ENCODE data around the gene CXXC1. TPM values are rescaled to one million over a fixed set of nuclear protein-coding genes. Genes with fewer than 3 reads are reported as not detected.
A peak's percentile ranks its signal among the peaks of the same experiment; 100 is the strongest.
"Not testable (repeated sequence)": the region's sequence is repeated elsewhere in the genome, so short reads cannot be mapped to it uniquely, and the experiment has no call there.

The CXXC1 gene
- total RNA-seq, 1 donor from 2014 or later: 19.0 TPM

DNA sequence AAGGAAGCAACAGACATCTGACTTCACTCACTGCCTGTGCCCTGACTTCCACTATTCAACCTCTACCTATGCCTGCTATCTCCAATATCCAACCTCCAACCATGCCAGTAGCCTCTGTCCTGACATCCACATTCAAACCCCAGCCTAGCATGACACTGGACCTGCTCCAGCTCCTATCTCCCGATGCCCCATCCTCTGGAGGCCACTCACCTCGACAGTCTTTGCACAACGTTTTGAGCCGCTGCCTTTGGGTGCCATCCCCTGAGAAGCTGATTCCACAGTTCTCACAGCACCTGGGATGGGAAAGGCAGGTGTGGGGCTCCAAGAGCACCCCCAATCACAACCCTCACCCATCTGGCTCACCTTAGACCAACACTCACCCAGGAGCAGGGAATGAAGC is 11.0 kb downstream of the CXXC1 start:
- DNase-seq (ENCODE audit: low spot score): no peak

DNA sequence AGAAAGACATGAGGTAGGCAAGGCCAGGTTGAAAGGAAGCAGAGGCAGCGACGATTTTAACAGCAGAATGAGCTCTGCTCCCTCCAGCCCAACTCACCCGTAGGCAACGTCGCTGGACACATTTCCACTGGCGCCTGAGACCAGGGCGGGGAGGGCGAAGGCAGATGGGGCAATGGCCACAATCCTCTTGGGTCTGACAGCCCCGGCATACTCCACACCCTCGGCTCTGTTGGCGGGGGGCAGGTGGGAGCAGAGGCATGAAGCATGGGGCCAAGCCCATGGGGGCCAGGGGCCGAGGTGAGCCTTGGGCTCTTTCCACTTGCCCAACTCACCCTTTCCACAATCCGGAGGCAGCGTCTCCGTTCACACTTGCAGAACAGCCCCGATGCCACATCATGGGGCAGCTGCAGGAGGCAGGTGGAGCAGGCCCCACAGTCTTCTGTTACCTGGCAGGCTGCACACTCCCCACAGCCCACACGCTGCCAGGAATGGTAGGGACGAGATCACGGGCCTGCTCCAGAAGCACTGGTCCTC is 11.9 kb downstream of the CXXC1 start:
- no peak for DNase-seq (ENCODE audit: low spot score)

DNA sequence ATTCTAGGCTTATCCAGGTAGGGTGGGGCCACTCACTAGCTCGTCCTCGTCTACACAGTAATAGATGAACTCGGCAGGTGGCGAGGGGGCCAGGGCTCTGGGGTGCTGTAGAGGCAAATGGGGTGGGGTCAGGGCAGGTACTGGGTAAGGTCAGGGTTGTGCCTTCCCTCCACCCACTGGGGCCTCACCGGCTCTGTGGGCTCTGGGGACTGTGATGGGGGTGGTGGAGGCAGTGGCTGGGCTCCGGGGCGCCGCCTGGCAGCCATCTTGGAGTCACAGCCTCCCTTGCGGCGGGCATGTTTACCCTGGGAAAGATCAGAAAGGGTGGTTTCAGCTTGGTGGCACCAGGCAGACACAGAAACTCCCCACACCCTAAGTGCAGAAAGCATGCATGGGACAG is 12.6 kb downstream of the CXXC1 start:
- no peak for DNase-seq (ENCODE audit: low spot score)

DNA sequence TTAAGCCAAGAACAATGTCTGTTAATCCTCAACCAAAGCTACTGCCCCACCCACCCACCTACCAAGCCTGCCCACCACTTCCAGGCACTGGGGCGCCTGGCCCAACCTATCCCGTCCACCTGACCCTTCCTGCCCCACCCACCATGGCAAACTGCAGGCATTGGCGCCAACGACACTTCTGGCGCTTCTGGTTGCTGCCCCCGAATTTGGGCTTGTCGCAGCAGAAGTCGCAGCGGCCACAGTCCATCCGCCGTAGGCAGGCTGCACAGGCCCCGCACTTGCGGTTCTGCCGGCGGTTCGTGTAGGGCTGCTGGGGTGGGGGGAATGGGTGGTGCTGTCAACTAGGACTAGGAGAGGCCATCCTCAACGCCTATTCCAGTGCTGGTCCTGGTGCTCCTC is 13.4 kb downstream of the CXXC1 start:
- no peak for DNase-seq (ENCODE audit: low spot score)

DNA sequence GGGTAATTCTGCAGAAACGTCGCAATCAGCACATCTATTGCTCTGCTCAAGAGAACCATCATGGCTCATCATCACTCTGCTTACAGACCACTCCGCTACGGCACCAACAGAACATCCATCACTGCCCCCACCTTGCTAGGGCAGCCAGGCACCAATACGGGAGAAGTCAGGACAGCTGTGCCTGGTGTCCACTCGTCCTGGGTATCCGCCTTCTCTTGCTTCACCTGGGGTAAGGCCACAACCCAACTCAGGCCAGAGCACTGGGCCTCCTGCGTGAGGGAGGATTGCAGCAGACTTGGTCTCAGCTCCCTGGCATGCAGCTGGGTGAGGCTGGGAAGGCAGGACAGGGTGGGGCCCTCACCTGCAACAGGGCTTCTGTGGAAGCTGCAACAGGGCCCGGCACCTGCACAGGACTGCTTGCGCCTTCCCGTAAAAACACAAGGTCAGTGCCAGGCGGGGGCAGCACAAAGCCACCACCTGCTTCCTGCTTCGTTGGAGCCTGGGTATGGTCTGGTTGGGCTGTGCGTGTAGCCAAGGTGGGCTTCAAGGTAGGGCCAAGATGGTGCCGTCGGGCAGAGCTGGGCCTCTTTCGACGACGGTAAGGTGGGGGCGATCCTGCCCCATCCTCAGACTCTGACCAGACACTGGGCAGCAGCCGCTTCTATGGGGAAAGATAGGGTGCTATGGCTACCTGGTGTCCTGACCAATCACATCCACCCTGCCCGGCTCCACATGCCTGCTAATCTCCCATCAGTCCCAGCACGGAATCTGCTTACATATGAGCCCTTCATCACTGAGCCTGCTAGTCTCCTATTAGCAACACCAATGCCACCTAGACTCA is 14.1 kb downstream of the CXXC1 start:
- DNase-seq (ENCODE audit: low spot score): no peak

DNA sequence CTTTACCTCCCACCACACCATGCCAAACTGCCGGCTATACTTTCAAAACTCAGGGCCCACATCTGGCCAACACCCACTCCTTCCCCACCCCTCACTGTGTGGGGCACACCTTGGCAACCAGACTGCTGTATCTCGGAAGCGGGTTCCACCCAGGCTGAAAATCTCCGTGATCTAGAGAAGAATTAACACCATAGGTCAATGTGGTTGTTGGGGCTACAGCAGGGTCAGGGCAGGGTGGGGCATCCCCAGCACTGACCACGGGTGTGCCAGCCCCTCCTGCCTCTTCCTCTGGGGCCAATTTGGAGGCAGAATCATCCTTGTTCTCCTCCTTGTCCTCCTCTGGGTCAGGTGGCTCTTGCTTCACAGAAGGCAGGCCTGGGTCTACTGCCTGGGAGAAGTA is 14.9 kb downstream of the CXXC1 start:
- DNase-seq (ENCODE audit: low spot score): no peak

DNA sequence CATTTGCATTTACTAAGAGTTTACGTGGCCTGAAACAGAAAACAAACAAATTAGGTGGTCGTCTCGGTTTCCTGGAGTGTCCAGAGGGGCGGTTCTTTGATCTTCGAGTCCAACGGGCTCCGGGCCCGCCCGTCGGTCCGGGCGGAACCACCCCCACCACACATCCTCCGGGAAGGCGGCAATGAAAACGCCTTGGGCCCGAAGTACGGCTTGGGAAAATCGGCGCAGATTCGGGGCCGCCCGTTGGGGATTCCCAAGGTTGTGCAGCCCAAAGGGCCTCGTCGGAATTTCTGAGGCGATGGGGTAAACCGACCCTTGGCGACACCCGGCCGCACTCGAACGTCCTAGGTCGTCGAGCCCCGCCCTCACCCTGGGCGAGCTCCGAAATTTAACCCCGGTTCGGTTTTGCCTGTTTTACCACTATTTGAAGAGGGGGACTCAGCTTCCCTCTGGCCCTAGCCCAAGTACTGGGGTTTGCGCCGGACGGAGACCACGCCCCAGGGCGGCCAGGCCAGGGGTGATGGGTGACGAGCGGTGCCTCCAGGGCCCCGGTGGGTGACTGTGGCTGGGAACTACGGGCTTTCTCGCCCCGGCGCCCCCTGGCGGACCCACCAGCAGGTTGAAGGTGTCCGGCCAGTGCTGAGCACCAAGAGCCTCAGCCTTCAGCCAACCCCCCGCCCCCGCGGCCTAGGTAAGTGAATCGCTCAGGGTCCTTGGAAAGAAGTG is 19.3 kb downstream of the CXXC1 start:
- peak; percentile 81 for DNase-seq (ENCODE audit: low spot score)

DNA sequence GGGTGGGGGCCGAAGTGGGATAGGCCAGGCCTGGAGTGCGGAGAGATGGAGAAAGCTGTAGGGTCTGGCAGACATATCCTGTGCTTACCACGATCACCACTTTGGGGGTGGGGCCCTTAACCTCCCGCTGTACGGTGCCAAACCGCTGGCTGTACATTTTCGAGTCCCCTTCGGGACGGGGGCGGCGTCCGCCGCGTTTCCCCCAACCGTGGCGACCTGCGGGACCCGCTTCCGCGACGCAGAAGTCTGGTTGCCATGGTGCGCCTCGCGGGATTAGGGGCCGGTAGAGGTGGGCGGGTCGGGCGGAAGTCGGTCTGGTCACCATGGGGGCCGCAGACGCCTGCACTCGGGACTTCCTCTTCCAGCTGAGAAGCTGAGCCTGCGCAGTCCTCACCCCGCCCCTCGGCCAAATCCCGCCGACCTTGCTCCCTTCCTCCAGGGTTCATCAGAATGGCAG is 21.2 kb downstream of the CXXC1 start, which contains the start of gene CFAP53:
CFAP53 (minus strand) TSS at position 248 of the 457 bp plus-strand sequence; CDS start at position 157, 91 bp downstream.
- peak; percentile 96 for DNase-seq (ENCODE audit: low spot score)

DNA sequence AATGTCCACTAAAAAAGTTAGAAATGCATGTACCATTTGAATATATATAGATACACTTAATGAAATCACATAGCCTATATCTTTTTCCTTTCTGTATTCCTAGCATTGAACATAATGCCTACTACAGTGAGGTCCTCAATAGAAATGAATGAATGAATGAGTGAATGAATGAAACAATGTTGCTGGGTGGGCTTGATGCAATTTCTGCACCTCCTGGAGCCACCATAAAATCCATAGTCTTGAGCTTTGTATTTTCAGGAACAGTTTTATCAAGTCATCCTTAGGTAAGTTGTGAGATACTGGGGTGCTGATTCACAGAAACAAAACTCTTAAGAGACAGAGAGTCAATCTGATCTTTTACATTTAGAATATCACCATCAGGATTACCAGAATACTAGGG is 24.5 kb downstream of the CXXC1 start:
- DNase-seq (ENCODE audit: low spot score): no peak

DNA sequence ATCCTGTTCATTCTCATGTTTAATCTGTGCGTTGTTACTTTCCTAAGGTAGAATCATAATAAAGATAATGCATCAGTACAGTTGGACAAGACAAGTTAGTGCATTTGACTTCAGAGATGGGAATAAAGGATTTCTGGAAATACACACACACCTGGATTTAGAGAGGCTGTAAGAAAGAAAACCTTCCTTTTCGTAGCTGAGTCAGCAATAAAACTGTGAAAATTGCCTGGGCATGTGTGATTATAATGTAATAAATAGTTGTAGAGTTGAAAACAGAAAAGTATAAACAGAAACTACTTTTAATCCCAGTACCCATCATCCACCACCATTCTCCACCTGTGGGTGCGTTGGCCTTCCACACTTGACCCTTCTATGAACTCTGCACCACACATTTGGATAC is 36.6 kb downstream of the CXXC1 start:
- no peak for DNase-seq (ENCODE audit: low spot score)

DNA sequence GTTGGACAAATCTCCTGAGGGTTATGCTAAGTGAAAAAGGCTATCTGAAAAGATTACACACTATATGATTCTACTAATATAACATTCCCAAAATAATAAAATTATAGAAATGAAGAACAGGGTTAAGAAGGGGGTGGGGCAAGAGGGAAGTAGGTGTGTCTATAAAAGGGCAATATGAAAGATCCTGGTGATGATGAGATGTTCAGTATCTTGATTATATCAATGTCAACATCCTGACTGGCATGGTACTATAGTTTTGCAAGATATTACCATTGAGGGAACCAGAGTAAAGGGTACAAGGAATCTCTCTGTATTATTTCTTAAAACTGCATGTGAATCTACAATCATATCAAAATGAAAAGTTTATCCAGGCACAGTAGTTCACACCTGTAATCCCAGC is 37.9 kb downstream of the CXXC1 start:
- DNase-seq (ENCODE audit: low spot score): no peak

DNA sequence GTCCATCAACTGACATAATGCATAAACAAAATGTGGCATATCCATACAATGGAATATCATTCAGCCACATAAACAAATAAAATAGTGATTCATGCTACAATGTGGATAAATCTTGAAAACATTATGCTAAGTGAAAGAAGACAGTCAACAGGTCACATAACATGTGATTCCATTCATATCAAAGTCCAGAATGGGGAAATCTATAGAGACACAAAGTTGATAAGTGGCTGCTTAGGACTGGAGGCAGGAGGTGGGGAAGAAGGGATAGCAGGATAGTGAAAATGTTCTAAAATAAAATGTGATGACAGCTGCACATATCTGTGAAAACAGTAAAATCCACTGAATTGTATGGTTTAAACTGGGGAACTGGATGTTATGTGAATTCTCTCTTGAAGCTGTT is 39.9 kb downstream of the CXXC1 start:
- DNase-seq (ENCODE audit: low spot score): no peak

DNA sequence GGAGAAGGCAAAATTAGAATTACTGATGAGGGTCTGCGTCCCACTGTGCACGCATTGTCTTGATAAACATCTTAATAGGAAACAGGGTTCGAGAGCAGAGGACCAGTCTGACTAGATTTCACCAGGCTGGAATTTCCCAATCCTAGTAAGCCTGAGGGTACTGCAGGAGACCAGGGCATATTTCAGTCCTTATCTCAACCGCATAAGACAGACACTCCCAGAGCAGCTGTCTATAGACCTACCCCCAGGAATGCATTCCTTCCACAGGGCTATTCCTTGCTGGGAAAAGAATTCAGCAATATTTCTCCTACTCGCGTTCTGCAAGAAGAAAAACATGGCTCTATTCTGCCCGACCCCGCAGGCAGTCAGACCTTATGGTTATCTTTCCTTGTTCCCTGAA is 45.7 kb downstream of the CXXC1 start:
- DNase-seq (ENCODE audit: low spot score): not testable (repeated sequence)

DNA sequence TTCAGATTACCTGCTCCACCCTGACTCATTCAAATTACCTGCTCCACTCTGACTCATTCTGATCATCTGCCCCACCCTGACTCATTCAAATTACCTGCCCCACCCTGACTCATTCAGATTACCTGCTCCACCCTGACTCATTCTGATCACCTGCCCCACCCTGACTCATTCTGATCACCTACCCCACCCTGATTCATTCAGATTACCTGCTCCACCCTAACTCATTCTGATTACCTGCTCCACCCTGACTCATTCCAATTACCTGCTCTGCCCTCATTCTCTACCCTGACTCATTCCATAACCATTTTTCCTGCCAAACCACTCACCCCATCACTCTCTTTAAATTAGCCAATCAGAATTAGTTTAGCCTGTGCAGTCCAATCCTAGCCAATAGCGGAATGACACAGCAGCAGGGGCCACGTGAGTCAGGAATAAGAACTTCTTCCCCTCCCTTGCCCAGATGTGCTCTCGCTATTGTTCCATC is 47.4 kb downstream of the CXXC1 start:
- no peak for DNase-seq (ENCODE audit: low spot score)

DNA sequence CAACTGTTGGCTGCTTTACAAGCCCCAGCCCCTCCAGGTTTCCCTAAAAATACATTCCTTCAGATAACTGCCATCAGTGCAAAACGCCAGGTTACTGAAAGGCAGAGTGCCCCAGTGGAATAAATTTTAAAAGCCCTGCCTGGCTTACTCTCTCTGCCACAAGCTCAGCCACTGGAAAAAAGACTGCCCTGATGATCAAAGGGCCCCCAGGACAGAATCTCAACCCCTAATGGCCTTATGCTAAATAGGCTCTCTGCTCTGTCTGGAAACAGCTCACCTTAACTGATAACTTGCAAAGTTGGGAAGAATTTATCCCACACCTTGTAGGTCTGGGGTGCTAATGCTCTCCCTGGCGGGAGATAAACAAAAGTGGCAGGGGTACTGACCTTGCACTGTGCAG is 55.1 kb downstream of the CXXC1 start:
- DNase-seq (ENCODE audit: low spot score): no peak

Other genes starting within 250 kb of the CXXC1 start
- gene MYO5B, start 92.5 kb downstream of the CXXC1 start, total RNA-seq (ENCODE audit: insufficient read depth, low replicate concordance): 7.0 TPM
- gene CFAP53, start 21.2 kb downstream of the CXXC1 start, total RNA-seq (ENCODE audit: insufficient read depth, low replicate concordance): 0.96 TPM
- 34.9 TPM for gene MBD1, start 6.2 kb downstream of the CXXC1 start, total RNA-seq (ENCODE audit: insufficient read depth, low replicate concordance)
- 2.9 TPM for gene SKA1, start 87.4 kb upstream of the CXXC1 start, total RNA-seq (ENCODE audit: insufficient read depth, low replicate concordance)